Measurements from ENCODE around the gene TEAD4.

DNA sequence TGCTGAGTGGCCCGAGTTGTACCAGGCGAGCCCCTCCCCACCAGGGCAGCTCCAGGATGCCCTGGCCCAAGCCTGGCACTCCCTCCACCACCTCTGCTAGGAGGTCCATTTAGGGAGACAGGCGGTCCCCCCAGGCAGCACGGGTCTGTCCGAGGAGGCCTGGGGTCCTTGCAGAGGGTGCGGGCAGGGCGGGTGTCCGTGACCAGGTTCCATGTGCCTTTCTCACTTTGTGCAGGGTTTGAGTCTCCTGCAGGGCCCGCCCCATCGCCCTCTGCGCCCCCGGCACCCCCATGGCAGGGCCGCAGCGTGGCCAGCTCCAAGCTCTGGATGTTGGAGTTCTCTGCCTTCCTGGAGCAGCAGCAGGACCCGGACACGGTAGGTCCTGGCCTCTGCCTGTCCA is 61.2 kb downstream of the TEAD4 start:
- TF ChIP-seq, protein P1, sequence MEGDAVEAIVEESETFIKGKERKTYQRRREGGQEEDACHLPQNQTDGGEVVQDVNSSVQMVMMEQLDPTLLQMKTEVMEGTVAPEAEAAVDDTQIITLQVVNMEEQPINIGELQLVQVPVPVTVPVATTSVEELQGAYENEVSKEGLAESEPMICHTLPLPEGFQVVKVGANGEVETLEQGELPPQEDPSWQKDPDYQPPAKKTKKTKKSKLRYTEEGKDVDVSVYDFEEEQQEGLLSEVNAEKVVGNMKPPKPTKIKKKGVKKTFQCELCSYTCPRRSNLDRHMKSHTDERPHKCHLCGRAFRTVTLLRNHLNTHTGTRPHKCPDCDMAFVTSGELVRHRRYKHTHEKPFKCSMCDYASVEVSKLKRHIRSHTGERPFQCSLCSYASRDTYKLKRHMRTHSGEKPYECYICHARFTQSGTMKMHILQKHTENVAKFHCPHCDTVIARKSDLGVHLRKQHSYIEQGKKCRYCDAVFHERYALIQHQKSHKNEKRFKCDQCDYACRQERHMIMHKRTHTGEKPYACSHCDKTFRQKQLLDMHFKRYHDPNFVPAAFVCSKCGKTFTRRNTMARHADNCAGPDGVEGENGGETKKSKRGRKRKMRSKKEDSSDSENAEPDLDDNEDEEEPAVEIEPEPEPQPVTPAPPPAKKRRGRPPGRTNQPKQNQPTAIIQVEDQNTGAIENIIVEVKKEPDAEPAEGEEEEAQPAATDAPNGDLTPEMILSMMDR (IDR thresholded peaks at IDR 0.05 in 8 of 11, conservative IDR thresholded peaks at IDR 0.05 in 3 of 11): no peak
- TF ChIP-seq POLR2A (IDR thresholded peaks at IDR 0.05) (no peak), POLR2AphosphoS5 (IDR thresholded peaks at IDR 0.05) (no peak)

All from spleen (tissue), 7 donors.